HG03469 (cell line): Measurements from ENCODE around the gene MGLL.

Source experiments
- ATAC-seq: cut with Tn5 transposase; IDR thresholded peaks from one replicate; pipeline ENCODE4 v1.9.1; 2021; ENCODE audit warnings: mild to moderate bottlenecking, moderate library complexity, moderate number of reproducible peaks; ENCODE audit not compliant: unreplicated experiment

MGLL gene

DNA sequence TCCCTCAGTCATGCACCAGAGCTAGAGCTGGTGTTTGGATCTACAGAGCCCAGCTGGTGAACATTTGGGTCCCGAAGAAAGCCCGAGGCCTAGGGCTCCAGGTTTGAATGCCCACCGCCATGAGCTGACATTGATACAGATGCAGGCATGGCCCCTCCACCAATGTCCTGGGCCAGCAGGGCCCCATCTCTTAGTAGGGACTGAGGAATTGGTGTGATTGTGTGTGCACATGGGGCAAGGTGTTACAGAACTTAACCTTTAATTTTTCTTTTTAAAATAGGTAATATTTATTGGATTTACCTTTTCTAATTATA is 182.3 kb downstream of the MGLL start:
- ATAC-seq, result no peak

DNA sequence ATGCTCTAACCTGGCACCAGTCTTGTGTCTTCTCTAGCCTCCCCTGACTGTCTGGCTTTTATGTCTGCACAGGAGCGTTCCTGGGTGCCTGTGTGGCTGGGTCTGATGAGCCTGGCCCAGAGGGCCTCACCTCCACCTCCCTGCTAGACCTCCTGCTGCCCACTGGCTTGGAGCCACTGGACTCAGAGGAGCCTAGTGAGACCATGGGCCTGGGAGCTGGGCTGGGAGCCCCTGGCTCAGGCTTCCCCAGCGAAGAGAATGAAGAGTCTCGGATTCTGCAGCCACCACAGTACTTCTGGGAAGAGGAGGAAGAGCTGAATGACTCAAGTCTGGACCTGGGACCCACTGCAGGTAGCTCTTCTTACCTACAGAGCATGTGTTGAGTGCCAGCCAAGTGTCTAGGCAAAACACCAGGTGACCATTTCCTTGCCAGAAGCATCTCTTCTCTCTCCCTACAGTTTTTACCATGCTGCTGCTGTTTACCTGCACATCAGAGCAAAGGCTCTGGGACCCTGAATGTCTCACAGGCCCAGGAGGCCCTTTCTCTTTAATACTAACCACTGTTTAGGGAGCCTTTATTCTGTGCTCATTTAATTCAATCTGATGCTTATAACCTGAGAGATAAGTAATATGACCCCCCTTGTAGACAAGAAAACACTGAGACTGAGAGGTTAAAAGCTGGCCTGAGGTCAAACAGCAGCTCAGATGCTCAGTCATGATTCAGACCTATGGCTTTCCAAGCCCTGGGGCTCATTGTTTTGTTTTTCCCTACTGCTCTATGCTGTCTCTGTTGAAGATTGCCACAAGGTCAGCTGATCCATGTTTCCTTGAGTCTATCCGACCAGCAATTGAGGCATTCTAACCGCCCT is 182.9 kb downstream of the MGLL start:
- no peak for ATAC-seq
